Adipocyte (in vitro differentiated cells): ENCODE measurements around the gene SLC4A2.

Experiments
- DNase-seq: peaks from one replicate; pipeline ENCODE4 v3.0.0-alpha.2; 2015; ENCODE audit warnings: low read depth
- H3K27me3 ChIP-seq: replicated peaks from 2 replicates; pipeline ENCODE4 v1.7.0; 2013; ENCODE audit warnings: mild to moderate bottlenecking, low read length, moderate library complexity; ENCODE audit not compliant: control insufficient read depth, insufficient read depth
- H3K36me3 ChIP-seq: 2 replicates; pipeline ENCODE4 v1.7.0; 2013; ENCODE audit warnings: low read length, mild to moderate bottlenecking, moderate library complexity; ENCODE audit not compliant: control insufficient read depth, insufficient read depth, severe bottlenecking
- H3K4me1 ChIP-seq: 2 replicates; pipeline ENCODE4 v1.7.0; 2013; ENCODE audit warnings: mild to moderate bottlenecking, low read length, moderate library complexity; ENCODE audit not compliant: control insufficient read depth, insufficient read depth
- H3K4me3 ChIP-seq: 2 replicates; pipeline ENCODE4 v1.7.0; 2013; ENCODE audit warnings: mild to moderate bottlenecking, low read length, moderate library complexity
- H3K9ac ChIP-seq: 2 replicates; pipeline ENCODE4 v1.7.0; 2013; ENCODE audit warnings: mild to moderate bottlenecking, low read length, moderate library complexity
- H3K9me3 ChIP-seq: 2 replicates; pipeline ENCODE4 v1.7.0; 2013; ENCODE audit warnings: mild to moderate bottlenecking, low read length, moderate library complexity; ENCODE audit not compliant: control insufficient read depth

Gene SLC4A2

DNA sequence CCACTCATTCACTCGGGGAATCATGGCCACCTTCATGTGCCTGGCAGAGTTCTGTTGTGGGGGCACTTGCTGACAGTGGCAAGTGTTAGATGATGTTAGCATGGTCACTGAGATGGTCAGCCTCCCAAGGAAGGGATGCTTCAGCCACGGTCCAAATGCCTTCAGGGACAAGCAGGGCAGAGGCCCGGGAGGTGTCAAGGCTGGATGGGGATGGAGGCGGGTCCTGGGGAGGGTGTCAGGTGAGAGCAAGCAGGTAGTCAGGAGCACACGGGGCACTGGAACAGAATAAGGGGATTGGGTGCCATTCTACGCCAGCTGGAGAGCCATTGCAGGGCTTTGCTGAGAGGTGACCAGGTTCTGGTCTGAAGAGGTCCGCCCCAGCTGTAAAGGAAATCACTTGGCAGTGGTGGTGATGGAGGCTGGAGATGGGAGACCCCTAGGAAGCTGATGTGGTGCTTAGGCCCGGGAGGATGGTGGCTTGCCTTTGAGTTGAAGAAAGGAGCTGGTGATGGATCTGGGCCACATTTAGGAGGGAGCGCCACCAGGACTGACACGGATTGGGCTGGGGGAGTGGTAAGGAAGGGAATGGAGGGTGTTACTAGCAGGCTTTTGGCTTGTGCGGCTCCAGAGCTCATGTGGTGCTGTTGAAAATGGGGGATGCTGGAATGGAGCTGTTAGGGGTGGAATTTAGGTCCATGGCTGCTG lies 51.0 kb downstream of the SLC4A2 start:
- H3K4me1 ChIP-seq: peaks cover 14% of the 10 kb centered on the region
- H3K36me3 ChIP-seq: peaks cover 5% of the 10 kb centered on the region
- H3K4me3 ChIP-seq: no peak overlapping the region
- H3K9ac ChIP-seq: peak overlapping the region; percentile 20
- H3K27me3 ChIP-seq: no peaks in the 10 kb centered on the region
- DNase-seq: no peak
- no peaks in the 10 kb centered on the region for H3K9me3 ChIP-seq

DNA sequence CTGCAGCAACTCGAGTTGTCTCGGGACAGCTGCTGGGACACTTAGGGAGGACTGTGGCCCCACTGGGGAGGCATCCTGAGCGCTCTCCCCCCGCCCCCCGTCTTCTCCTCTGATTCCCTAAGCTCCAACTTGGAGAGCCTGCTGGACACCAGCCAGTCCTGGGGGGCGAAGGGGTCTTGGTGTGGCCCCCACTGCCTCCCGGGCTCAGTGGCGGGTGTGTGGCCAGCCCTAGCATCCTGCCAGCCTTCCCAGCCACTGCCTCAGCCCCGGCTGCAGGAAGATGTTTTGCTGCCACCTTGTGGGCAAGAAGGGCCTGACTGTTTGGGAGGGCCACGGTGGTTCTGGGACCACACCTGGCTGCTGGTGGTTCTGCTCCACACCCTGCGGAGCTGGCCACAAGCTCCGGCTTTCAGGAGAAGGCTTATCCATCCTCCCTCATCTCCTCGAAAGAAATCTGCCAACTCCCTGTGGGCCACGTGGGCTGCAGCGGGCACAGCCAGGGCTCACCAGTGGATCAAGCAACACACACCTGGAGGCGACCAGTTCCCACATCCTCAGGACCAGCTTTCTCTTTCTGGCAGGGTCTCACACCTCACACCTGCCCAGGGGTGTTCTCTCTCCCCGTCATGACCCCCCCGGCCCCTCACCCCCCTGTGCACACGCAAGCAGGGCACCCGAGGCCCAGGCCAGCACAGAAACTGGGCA lies 51.7 kb downstream of the SLC4A2 start:
- no peaks in the 10 kb centered on the region for H3K27me3 ChIP-seq
- H3K4me1 ChIP-seq: peaks cover 13% of the 10 kb centered on the region
- H3K4me3 ChIP-seq: no peak overlapping the region
- no peaks in the 10 kb centered on the region for H3K9me3 ChIP-seq
- peak overlapping the region; percentile 20 for H3K9ac ChIP-seq
- peak; percentile 89 for DNase-seq
- peaks cover 5% of the 10 kb centered on the region for H3K36me3 ChIP-seq

DNA sequence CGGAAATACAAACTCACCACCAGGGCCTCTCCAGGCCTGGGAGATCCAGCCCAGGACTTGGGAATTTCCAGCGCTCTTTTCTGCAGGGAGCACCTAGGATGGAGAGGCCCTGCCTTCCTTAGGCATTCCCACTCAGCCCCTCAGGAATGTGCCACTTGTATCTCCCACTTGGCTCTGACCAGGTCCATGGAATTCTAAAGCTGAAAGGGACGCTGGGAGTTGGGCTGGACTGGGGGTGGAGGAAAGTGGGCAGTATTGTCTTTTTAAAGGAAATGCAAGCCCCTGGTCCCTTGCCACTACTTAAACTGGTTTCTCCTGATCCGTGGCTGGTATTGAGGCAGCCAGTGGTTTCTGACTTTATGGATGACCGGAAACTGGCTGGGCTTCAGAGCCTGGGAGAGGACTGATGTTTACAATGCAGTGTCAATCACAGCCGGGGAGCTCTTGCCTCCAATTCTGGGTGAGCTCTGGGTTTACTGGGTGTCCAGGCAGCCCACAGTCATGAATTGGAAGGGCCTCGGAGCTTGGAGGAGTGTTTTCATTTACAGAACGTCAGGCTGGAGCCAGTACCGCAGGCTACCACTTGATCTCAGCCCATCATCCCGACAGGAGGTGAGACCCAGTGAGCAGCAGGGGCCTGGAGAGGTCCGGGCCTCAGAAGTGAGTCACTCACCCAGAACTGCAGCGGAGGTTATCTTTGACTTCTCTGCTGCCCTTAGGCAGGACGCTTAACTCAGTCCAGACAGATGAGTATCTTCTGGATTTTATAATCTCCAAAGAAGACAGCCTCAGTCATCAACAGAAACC lies 54.2 kb downstream of the SLC4A2 start:
- Histone ChIP-seq H3K27me3 (no peaks in the 10 kb centered on the region), H3K9me3 (no peaks in the 10 kb centered on the region), H3K36me3 (peaks cover 7% of the 10 kb centered on the region), H3K4me3 (no peak overlapping the region), H3K9ac (no peak overlapping the region), H3K4me1 (peaks cover 13% of the 10 kb centered on the region)
- DNase-seq: peak; percentile 55

DNA sequence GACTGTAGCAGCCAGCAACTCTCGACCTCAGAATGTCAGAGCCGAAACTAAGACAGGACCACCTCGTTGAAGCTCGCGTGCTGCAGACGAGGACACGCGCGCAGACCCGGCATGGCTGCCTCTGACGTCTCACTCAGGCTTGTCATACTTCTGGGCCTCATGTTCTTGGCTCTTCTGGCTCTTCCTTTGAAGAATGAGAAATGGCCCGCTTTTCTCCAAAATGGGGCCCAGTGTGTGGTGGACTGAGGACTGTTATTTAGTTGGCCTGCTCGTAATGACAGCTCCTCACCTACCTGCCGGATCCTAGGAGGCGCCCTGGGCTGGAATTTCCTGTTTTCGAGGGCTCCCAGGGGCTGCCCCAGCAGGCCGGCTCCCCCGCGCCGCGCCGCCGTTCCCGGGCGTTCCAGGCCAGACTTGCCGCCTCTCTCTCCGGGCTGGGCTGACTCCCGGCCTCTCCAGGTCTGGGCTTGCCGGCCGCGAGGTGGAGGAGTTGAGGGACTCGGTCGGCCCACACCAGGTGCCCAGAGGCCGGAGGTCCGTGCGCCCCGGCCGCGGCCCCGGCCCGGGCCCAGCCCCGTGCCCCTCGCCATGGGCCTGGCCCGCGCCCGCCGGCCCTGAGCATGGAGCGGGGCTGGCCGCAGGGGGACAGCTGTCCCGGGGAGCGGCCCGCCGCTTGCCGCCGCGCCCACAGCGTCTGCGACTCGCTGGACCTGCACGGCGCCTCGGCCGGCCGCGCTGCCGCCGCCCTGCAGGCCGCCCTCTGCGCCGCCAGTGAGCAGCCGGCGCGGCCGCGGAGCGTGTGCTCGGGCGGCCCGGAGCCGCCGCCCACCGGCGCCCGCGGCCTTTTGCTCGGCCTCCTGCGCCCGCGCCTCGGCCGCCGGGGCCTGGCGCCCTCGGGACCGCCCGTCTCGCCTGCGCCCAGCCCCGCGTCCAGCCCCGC lies 55.0 kb downstream of the SLC4A2 start:
- H3K9ac ChIP-seq: no peak overlapping the region
- no peaks in the 10 kb centered on the region for H3K9me3 ChIP-seq
- H3K4me1 ChIP-seq: peaks cover 9% of the 10 kb centered on the region
- H3K27me3 ChIP-seq: no peaks in the 10 kb centered on the region
- no peak overlapping the region for H3K4me3 ChIP-seq
- H3K36me3 ChIP-seq: peaks cover 16% of the 10 kb centered on the region
- peak; percentile 46 for DNase-seq

DNA sequence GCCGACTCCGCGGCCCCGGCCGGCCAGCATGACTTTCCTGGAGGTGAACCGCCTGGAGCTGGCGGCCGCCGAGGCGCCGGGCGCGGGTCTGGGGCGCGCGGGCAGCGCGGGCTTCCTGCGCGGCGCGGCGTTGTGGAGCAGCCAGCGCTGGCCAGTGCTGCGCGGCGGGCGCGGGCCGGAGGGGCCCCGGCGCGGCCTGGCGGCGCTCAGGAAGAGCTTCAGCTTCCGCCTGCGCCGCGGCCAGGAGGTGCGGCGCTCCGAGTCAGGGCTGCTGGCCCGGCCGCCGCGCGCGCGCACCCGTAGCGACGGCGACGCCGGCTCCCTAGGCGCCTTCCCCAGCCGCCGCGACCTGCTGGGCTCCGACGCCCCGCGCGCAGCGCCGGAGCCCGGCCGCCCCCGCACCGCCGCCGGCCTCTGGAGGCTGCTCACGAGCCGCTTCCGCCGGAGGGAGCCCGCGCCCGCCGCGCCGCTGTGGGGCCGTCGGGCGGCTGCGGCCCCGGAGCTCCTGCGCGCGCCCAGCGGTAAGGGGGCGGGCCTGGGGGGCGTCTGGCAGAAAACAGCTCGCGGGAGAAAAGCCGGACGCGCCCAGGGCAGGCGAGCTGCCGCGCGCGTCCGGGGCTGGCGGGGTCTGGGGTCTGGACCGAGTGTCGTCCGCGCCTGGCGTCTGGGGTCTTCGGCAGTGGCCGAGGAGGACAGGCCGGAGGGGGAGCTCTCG lies 55.9 kb downstream of the SLC4A2 start:
- H3K4me3 ChIP-seq: no peak overlapping the region
- H3K27me3 ChIP-seq: no peaks in the 10 kb centered on the region
- DNase-seq: peak; percentile 70
- H3K9me3 ChIP-seq: no peaks in the 10 kb centered on the region
- no peak overlapping the region for H3K9ac ChIP-seq
- H3K4me1 ChIP-seq: peaks cover under 1% of the 10 kb centered on the region
- peaks cover 24% of the 10 kb centered on the region for H3K36me3 ChIP-seq

DNA sequence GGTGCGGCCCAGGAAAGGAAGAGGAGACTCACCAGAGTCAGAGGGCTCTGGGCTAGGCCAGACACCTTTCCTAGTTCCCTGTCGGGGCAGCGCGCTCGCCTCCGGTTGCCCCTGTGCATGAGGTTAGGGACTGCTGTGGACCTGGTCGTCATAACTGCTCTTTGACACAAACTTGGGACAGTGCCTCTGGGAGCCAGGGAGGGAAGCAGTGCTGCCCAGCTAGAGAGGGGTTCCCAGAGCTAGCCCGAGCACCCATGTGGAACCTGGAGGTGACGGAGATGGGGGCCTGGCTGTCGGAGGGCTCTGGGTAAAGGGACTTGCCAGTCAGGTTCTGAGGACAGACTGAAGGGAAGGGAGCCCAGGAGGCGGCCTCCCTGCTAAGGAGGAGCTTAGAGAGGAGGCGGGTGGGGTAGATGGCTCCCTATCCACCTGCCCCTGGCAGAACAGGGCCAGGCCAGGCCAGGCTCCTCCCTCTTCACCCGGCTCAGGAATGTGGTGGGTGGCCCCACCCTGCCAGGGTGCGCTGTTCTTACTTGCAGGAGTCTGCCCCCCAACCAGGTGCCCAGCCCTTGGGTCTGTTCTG lies 56.5 kb downstream of the SLC4A2 start:
- Histone ChIP-seq H3K9me3 (no peaks in the 10 kb centered on the region), H3K4me1 (no peaks in the 10 kb centered on the region), H3K27me3 (no peaks in the 10 kb centered on the region), H3K4me3 (no peak overlapping the region), H3K36me3 (peaks cover 31% of the 10 kb centered on the region), H3K9ac (no peak overlapping the region)
- no peak for DNase-seq

DNA sequence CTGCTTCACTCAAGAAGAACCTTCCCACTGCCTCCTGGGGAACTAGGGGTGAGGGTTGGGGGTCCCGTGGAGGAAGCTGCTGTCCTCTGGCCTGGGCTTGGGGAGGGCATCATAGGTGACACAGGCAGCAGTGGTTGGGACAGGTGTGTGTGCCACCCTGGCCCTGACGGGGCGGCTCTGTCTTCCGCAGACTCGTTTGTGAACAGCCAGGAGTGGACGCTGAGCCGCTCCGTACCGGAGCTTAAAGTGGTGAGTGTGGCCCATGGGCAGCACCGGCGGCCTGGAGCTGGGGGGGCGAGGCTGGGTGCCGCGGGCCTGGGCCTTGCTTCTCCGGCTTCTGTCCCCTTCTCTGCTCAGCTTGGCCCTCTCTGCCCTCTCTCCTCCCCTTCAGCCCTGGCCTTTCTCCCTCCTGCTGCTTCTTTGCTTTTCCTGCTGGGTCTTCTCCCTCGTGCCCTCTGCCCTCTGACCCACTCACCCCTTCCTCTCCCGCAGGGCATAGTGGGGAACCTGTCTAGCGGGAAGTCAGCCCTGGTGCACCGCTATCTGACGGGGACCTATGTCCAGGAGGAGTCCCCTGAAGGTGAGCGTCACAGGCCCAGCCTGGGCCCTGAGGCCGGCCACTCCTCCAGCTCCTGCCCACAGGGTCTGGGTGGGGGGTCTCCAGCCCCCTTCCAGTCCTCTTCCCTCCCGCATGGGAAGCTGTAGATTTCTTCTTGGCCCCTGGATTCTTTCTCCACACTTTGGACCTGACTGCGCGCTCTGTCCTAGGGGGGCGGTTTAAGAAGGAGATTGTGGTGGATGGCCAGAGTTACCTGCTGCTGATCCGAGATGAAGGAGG lies 57.4 kb downstream of the SLC4A2 start:
- H3K36me3 ChIP-seq: peaks cover 40% of the 10 kb centered on the region
- H3K4me1 ChIP-seq: no peaks in the 10 kb centered on the region
- H3K27me3 ChIP-seq: no peaks in the 10 kb centered on the region
- no peaks in the 10 kb centered on the region for H3K9me3 ChIP-seq
- H3K9ac ChIP-seq: no peak overlapping the region
- no peak for DNase-seq
- H3K4me3 ChIP-seq: no peak overlapping the region

DNA sequence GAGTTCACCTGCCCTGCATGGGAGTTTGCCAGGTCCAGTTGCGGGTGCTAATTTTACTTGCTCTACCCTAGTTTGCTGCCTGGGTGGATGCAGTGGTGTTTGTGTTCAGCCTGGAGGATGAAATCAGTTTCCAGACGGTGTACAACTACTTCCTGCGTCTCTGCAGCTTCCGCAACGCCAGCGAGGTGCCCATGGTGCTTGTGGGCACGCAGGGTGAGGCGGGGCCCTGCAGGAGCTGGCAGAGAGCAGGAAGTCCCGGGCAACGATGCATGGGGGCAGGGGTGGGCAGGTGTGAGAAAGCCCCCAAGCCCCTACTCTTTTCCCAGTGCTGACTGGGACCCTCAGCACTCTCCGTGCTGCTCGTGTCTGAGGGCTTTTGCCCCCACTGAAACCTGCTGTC lies 58.2 kb downstream of the SLC4A2 start:
- no peaks in the 10 kb centered on the region for H3K27me3 ChIP-seq

DNA sequence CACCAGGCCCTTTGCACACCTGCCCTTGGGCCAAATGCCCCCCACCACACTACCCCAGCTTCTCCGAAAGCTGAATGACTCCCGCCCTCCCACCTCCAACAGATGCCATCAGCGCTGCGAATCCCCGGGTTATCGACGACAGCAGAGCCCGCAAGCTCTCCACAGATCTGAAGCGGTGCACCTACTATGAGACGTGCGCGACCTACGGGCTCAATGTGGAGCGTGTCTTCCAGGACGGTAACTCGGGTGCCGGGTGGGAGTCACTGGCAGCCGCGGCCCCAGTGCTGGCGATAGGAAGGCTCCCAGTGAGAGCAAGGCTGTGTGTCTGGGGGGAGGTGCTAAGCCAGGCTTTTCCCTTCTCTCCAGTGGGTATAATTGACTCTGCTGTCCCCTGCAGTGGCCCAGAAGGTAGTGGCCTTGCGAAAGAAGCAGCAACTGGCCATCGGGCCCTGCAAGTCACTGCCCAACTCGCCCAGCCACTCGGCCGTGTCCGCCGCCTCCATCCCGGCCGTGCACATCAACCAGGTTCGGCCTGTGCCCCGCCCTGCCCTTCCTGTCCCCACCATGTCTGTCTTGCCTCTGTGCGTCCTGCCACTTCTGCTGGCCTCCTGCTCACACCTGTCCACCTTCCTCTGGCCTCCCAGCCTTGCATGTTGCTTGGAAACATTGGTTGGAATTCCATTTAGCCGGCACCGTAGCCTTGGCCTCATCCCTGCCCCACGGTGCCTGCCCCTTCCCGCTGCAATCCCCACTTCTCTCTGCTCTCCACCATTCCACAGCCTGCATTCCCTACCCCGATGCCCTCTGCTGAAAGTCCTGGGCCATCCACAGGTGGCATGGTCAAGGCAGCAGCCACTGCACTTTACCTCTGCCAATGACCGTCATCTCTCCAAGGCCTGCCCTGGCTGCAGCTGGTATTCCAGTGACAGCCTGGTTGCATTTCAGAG lies 59.0 kb downstream of the SLC4A2 start:
- Histone ChIP-seq H3K36me3 (peaks cover 45% of the 10 kb centered on the region), H3K9me3 (no peaks in the 10 kb centered on the region), H3K4me1 (no peaks in the 10 kb centered on the region), H3K9ac (no peak overlapping the region), H3K4me3 (no peak overlapping the region), H3K27me3 (no peaks in the 10 kb centered on the region)
- DNase-seq: no peak

More for the DNA sequence above, 58.2 kb downstream of the SLC4A2 start:
- Histone ChIP-seq H3K4me1 (no peaks in the 10 kb centered on the region), H3K4me3 (no peak overlapping the region), H3K36me3 (peaks cover 41% of the 10 kb centered on the region), H3K9ac (no peak overlapping the region), H3K9me3 (no peaks in the 10 kb centered on the region)
- DNase-seq: no peak
